Epithelial cell of esophagus (primary cell): Measurements from ENCODE around the gene SF3B2.
A peak's percentile ranks its signal among the peaks of the same experiment; 100 is the strongest.

Experiments used
- DNase-seq: peaks from one replicate; pipeline ENCODE4 v3.0.0; 2010; ENCODE audit warnings: low read depth
- H3K4me3 ChIP-seq: 2 replicates; pipeline ENCODE4 v1.5.1; 2011; ENCODE audit warnings: mild to moderate bottlenecking, low read length, control low read depth
- TF ChIP-seq, protein P1 (sequence below): IDR thresholded peaks from 2 replicates; pipeline ENCODE4 v1.5.1; 2011; ENCODE audit warnings: low read depth, mild to moderate bottlenecking, low read length, control low read depth, inconsistent platforms; ENCODE audit not compliant: insufficient read depth; ENCODE audit errors: missing control alignments

SF3B2 gene

GRCh38 chr11:66062408-66062807, 10.2 kb downstream of the SF3B2 start:
- no peak overlapping the region for H3K4me3 ChIP-seq
- DNase-seq, result no peak
- TF ChIP-seq, protein P1, sequence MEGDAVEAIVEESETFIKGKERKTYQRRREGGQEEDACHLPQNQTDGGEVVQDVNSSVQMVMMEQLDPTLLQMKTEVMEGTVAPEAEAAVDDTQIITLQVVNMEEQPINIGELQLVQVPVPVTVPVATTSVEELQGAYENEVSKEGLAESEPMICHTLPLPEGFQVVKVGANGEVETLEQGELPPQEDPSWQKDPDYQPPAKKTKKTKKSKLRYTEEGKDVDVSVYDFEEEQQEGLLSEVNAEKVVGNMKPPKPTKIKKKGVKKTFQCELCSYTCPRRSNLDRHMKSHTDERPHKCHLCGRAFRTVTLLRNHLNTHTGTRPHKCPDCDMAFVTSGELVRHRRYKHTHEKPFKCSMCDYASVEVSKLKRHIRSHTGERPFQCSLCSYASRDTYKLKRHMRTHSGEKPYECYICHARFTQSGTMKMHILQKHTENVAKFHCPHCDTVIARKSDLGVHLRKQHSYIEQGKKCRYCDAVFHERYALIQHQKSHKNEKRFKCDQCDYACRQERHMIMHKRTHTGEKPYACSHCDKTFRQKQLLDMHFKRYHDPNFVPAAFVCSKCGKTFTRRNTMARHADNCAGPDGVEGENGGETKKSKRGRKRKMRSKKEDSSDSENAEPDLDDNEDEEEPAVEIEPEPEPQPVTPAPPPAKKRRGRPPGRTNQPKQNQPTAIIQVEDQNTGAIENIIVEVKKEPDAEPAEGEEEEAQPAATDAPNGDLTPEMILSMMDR, result no peak

DNA sequence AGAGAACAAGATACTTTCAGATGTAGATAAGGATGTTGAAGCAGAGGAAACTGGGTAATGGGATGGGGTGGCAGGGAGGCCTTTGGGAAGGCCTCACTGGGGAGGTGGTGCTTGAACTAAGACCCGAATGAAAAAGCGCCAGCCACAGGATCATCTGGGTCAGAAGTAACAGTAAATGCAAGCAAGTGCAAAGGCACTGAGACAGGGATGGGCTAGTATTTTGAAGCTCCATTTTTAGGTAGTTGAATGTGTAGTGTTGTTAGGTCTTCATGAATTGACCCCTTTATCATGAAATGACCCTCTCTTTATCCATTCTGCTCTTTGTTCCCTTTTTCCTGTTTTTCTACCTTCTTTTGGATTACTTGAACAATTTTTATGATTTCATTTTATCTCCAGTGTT, 11.7 kb downstream of the SF3B2 start:
- no peak overlapping the region for H3K4me3 ChIP-seq
- no peak for DNase-seq
- TF ChIP-seq, protein P1, result no peak

- H3K4me3 ChIP-seq, result no peak overlapping the region
- DNase-seq, result no peak
- TF ChIP-seq, protein P1, result no peak
These were observed 12.4 kb downstream of the SF3B2 start for GRCh38 chr11:66064571-66064970.

DNA sequence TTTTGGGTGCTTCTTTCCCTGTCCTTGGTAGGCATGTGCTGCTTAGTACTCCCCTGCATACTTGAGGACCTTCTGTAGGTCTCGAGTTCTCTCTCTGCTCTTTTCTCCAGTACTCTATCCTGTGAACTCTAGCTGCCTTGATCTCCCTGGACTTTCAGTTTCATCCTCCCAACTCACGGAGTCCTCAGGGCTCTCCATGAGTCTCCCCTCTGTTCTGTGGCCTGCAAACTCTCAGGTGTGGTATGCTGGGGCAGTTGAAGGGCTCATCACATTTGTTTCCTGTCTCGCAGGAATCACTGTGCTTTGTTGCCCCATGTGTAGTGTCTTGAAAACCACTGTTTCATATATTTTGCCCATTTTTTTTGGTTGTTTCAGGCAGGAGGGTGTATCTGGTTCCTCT, 14.6 kb downstream of the SF3B2 start:
- H3K4me3 ChIP-seq, result no peak overlapping the region
- TF ChIP-seq, protein P1, result no peak
- DNase-seq, result no peak

- no peak for DNase-seq
- TF ChIP-seq, protein P1, result no peak
- H3K4me3 ChIP-seq, result no peak overlapping the region
These were observed 15.5 kb downstream of the SF3B2 start for GRCh38 chr11:66067640-66068039.

DNA sequence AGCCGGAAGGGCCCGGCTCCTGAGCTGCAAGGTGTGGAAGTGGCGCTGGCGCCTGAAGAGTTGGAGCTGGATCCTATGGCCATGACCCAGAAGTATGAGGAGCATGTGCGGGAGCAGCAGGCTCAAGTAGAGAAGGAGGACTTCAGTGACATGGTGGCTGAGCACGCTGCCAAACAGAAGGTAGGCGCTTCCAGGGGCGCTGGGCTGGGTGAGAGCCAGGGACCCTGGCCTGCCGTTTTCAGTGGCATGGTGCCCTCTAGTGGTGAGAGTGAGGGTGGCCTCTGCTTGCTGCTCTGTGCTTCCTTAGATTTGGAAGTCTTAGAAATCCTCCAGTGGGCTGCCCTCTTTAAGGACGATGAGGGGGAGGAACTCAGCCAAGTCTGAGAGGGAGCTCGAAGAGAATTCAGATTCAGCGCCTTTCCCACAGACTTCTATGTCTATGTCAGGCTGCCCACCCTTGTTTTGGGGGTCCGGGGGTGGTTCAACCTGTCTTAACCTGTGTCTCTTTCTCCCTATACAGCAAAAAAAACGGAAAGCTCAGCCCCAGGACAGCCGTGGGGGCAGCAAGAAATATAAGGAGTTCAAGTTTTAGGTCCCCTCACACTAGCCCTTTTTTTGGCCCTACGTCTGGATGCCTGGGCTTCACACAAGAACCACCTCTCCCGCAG, 16.1 kb downstream of the SF3B2 start:
- TF ChIP-seq, protein P1, result peak; percentile 93
- DNase-seq, result peak; percentile 77
- no peak overlapping the region for H3K4me3 ChIP-seq
